Measurements from ENCODE around the gene SDR42E1. TPM values are rescaled to one million over a fixed set of nuclear protein-coding genes. Genes with fewer than 3 reads are reported as not detected.

SDR42E1 gene
- polyA plus RNA-seq, 2 of the 4 experiments (the other 2 are of a cell fraction): 1.7 to 5.2 TPM

DNA sequence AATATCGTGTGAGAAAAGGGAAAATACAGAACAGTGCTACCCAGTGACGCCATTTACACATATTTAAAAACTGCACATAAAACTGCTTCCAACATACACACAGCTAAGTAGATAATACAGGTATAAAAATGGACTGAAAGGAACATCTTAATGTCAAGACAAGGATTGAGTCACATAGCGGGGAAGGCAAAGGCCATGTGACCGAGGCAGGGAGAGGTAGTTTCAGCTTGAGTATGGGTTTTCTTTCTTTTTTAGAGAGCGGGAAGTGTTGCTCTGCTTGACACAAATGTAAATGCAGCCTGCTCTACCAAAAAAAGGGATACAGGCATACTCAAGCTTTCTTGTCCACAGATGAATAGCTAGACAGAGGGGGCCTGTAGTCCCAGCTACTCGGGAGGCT is 46.5 kb downstream of the SDR42E1 start (continued):
- TF ChIP-seq CHD4 (IDR thresholded peaks at IDR 0.05; ENCODE audit: borderline replicate concordance) (no peak), EHMT2 (IDR thresholded peaks at IDR 0.05; ENCODE audit: low read depth) (no peak), NPAS2 (CRISPR knock-in tag; IDR thresholded peaks at IDR 0.05; ENCODE audit: borderline replicate concordance) (no peak), KDM1A (IDR thresholded peaks at IDR 0.05; ENCODE audit: low read depth) (no peak), JUN (IDR thresholded peaks at IDR 0.05) (no peak), SREBF2 (IDR thresholded peaks at IDR 0.05) (no peak)

DNA sequence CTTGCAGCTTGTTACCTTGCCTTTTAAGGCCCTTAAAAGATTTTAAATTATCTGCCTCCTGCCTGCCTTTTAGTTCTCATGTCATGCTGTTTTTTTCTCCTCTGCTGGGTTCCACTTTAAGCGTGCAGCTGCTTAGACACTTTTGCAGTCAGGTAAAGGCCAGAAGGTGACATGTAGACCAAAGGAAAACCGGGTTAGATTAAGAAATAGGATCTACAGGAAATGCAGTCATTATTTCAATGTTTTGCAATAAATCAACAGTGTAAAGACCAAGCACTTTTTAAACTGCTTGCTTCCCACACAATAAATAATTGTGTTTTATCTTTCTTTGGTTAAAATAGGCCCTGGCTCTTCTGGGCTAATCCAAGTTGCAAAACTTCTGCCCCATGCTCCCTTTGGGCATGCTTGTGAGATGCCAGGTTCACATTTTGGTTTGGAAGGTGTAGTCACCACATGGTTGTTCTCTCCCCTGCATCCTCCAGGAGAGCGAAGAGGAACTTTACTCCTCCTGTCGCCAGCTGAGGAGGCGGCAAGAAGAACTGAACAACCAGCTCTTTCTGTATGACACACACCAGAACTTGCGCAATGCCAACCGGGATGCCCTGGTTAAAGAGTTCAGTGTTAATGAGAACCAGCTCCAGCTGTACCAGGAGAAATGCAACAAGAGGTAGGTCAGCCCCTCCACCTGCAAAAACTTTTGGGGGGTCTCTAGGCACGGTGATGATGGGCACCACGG is 54.9 kb downstream of the SDR42E1 start:
- TF ChIP-seq CEBPB (IDR thresholded peaks at IDR 0.05) (peak; percentile 42 to 66; a peak in 3 of 4 replicates), CHD2 (IDR thresholded peaks at IDR 0.05; ENCODE audit: low read length, partially characterized antibody) (no peak)
- no peak for FAIRE-seq

DNA sequence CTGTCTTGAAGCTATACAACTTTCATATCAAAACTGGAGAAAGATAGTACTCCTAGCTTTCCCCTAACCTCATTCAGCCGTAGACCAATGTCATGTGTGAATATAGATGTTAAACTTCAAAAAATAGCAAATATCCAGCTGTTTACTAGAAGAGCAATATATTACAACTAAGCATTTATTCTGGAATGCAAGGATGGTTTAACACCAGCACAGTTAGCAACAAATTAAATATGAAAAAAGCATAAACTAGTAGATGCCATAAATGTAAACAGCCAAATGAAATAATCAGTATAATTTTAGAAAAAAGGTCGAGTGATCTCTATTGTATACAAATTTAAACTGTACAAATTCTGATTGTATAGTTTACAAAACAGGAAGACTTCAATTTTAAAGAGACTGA is 59.7 kb downstream of the SDR42E1 start:
- no peak overlapping the region for H3K4me2 ChIP-seq
- H3K4me3 ChIP-seq: no peak overlapping the region
- ChIA-PET POLR2A (no interaction called here), CTCF (no interaction called here)
- DNase-seq (ENCODE audit: low read depth in 1 of 2, low spot score in 1 of 2) (no peak), ATAC-seq (no peak), FAIRE-seq (no peak)
- TF ChIP-seq NR3C1 (IDR thresholded peaks at IDR 0.05) (no peak), SREBF2 (IDR thresholded peaks at IDR 0.05) (no peak)
- no peaks in the 10 kb centered on the region for H3K4me1 ChIP-seq
- peaks cover 8% of the 10 kb centered on the region; the same call in 2 of the 3 replicates for H3K9me3 ChIP-seq
- H3K27ac ChIP-seq: no peak overlapping the region
- 4% methylated on average over 2 of the region's 2 CpGs for WGBS (ENCODE audit: missing lambda C conversion rate)

More for the DNA sequence above, 54.9 kb downstream of the SDR42E1 start:
- DNase-seq (ENCODE audit: low read depth in 1 of 2, low spot score in 1 of 2): no peak
- ATAC-seq: no peak
- Histone ChIP-seq H3K27ac (no peak overlapping the region), H3K9me3 (peaks cover 7% of the 10 kb centered on the region; the same call in 2 of the 3 replicates), H3K4me2 (no peak overlapping the region), H3K4me3 (no peak overlapping the region), H3K4me1 (no peaks in the 10 kb centered on the region)
- ChIA-PET CTCF (interaction anchor here (2.1 to 2.8 kb wide), 3 partner anchors 14 to 274 kb away, joined by 6 to 8 read pairs (median 7); no protein-coding TSS in a partner anchor), POLR2A (no interaction called here)
- WGBS (ENCODE audit: missing lambda C conversion rate): 69% methylated on average over 9 of the region's 9 CpGs

DNA sequence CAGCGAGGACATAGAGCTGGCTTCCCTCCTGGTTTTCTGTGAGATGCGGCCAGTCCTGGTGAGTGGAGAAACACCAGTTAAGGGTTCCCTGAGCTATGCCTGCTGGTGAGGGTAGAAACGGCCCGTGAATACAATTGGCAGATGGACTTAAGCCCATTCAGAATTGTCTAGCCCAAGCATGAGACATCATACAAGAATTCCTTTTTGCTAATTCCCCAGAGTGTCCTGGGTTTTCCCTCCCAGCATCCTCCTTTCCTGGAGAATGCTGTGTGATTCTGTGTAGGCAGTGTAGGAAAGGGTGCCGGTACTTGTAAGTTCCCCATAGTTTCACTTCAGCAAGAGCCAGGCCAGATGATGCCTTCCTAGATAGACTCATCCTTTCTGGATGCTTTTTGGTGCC is 65.1 kb downstream of the SDR42E1 start:
- Histone ChIP-seq H3K4me1 (peaks cover 2% of the 10 kb centered on the region; the same call in 2 of the 3 replicates), H3K27ac (no peak overlapping the region), H3K4me2 (no peak overlapping the region), H3K4me3 (no peak overlapping the region), H3K9me3 (no peaks in the 10 kb centered on the region; the same call in 2 of the 3 replicates)
- TF ChIP-seq TFCP2L1 (CRISPR knock-in tag; IDR thresholded peaks at IDR 0.05) (no peak), EP300 (IDR thresholded peaks at IDR 0.05) (no peak), POLR2A (IDR thresholded peaks at IDR 0.05; ENCODE audit: low read length) (no peak), RNF2 (IDR thresholded peaks at IDR 0.05; ENCODE audit: borderline replicate concordance, low read depth) (no peak), CHD2 (IDR thresholded peaks at IDR 0.05; ENCODE audit: low read length, partially characterized antibody) (no peak), JUNB (IDR thresholded peaks at IDR 0.05) (no peak), PHF8 (IDR thresholded peaks at IDR 0.05; ENCODE audit: borderline replicate concordance, low read depth) (no peak), SMC3 (IDR thresholded peaks at IDR 0.05) (no peak), NPAS2 (CRISPR knock-in tag; IDR thresholded peaks at IDR 0.05; ENCODE audit: borderline replicate concordance) (no peak)
- TF ChIP-seq, protein P1, sequence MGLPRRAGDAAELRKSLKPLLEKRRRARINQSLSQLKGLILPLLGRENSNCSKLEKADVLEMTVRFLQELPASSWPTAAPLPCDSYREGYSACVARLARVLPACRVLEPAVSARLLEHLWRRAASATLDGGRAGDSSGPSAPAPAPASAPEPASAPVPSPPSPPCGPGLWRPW (IDR thresholded peaks at IDR 0.05): no peak
- TF ChIP-seq, protein P2, sequence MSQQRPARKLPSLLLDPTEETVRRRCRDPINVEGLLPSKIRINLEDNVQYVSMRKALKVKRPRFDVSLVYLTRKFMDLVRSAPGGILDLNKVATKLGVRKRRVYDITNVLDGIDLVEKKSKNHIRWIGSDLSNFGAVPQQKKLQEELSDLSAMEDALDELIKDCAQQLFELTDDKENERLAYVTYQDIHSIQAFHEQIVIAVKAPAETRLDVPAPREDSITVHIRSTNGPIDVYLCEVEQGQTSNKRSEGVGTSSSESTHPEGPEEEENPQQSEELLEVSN (IDR thresholded peaks at IDR 0.05; ENCODE audit: borderline replicate concordance, low read depth): no peak
- TF ChIP-seq, protein P3, sequence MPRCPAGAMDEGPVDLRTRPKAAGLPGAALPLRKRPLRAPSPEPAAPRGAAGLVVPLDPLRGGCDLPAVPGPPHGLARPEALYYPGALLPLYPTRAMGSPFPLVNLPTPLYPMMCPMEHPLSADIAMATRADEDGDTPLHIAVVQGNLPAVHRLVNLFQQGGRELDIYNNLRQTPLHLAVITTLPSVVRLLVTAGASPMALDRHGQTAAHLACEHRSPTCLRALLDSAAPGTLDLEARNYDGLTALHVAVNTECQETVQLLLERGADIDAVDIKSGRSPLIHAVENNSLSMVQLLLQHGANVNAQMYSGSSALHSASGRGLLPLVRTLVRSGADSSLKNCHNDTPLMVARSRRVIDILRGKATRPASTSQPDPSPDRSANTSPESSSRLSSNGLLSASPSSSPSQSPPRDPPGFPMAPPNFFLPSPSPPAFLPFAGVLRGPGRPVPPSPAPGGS (IDR thresholded peaks at IDR 0.05): no peak
- TF ChIP-seq, protein P4, sequence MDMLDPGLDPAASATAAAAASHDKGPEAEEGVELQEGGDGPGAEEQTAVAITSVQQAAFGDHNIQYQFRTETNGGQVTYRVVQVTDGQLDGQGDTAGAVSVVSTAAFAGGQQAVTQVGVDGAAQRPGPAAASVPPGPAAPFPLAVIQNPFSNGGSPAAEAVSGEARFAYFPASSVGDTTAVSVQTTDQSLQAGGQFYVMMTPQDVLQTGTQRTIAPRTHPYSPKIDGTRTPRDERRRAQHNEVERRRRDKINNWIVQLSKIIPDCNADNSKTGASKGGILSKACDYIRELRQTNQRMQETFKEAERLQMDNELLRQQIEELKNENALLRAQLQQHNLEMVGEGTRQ (IDR thresholded peaks at IDR 0.05): no peak
- DNase-seq (ENCODE audit: low read depth in 1 of 2, low spot score in 1 of 2) (no peak), ATAC-seq (no peak), FAIRE-seq (no peak)
- POLR2A ChIA-PET: no interaction called here
- CTCF ChIA-PET: no interaction called here
- 83% methylated on average over 5 of the region's 5 CpGs for WGBS (ENCODE audit: missing lambda C conversion rate)
